Cardiac muscle cell (in vitro differentiated cells and primary cell): ENCODE measurements around the gene GARIN5B. TPM values are rescaled to one million over a fixed set of nuclear protein-coding genes. Genes with fewer than 3 reads are reported as not detected.

Experiments used
- DNase-seq, 2 donors: peaks; one replicate each; pipeline versions ENCODE4 v3.0.0 to v3.0.0-alpha.2; 2010 to 2017; ENCODE audit warnings: low read depth in 1 of 2, low spot score in 1 of 2
- H3K27ac ChIP-seq: fragments of 200-600 bp; sonication (generic); 2 replicates; pipeline ENCODE4 v1.5.1; 2016
- H3K27me3 ChIP-seq: fragments of 200-600 bp; sonication (generic); 2 replicates; pipeline ENCODE4 v1.6.0; 2016; ENCODE audit warnings: control low read depth
- H3K36me3 ChIP-seq: fragments of 200-600 bp; sonication (generic); 2 replicates; pipeline ENCODE4 v1.5.1; 2016; ENCODE audit warnings: control low read depth
- H3K4me1 ChIP-seq: fragments of 200-600 bp; sonication (generic); 2 replicates; pipeline ENCODE4 v1.8.1; 2017; ENCODE audit warnings: low read depth, mild to moderate bottlenecking, mixed run types
- H3K4me3 ChIP-seq: fragments of 200-600 bp; sonication (generic); 2 replicates; pipeline ENCODE4 v1.5.1; 2016; ENCODE audit warnings: mild to moderate bottlenecking
- H3K9me3 ChIP-seq: fragments of 200-600 bp; sonication (generic); 2 replicates; pipeline ENCODE4 v1.5.1; 2017; ENCODE audit warnings: low read depth, mild to moderate bottlenecking, control low read depth
- polyA plus RNA-seq: library from polyadenylated mRNA; unstranded; fragments of >200 nt; fragmentation: Nextera tagmentation; extraction: Ambion mirVana; gene quantifications from 2 replicates; pipeline ENCODE4 v1.2.1, GENCODE V29; 2016
- total RNA-seq: library from RNA; depleted of rRNA; stranded (reverse); fragments of >200 nt; gene quantifications from 2 replicates; pipeline ENCODE4 v1.2.3, GENCODE V29; 2016
- TF ChIP-seq, protein P1 (sequence below): IDR thresholded peaks from 2 replicates; pipeline ENCODE4 v1.5.1; 2012; ENCODE audit warnings: low read depth, mild to moderate bottlenecking, low read length

GARIN5B gene
- total and polyA plus RNA-seq, 2 experiments from 2014 or later = not detected

DNA sequence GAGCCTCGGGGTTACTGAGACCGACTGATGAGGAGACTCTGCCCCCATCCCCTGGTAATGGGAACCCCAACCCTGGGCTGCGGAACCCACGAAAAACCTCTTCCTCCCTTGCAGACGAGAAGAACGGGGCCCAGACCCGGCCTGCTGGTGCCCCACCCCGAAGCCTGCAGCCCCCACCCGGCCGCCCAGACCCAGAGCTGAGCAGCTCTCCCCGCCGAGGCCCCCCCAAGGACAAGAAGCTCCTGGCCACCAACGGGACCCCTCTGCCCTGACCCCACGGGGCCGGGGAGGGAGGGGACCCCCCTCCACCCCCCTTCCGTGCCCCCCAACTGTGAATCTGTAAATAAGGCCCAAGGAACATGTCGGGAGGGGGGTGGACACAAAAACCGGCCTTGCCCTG, 51.3 kb downstream of the GARIN5B start:
- no peaks in the 10 kb centered on the region for H3K4me1 ChIP-seq
- peaks cover 10% of the 10 kb centered on the region for H3K36me3 ChIP-seq
- H3K27ac ChIP-seq = no peak overlapping the region
- TF ChIP-seq, protein P1, sequence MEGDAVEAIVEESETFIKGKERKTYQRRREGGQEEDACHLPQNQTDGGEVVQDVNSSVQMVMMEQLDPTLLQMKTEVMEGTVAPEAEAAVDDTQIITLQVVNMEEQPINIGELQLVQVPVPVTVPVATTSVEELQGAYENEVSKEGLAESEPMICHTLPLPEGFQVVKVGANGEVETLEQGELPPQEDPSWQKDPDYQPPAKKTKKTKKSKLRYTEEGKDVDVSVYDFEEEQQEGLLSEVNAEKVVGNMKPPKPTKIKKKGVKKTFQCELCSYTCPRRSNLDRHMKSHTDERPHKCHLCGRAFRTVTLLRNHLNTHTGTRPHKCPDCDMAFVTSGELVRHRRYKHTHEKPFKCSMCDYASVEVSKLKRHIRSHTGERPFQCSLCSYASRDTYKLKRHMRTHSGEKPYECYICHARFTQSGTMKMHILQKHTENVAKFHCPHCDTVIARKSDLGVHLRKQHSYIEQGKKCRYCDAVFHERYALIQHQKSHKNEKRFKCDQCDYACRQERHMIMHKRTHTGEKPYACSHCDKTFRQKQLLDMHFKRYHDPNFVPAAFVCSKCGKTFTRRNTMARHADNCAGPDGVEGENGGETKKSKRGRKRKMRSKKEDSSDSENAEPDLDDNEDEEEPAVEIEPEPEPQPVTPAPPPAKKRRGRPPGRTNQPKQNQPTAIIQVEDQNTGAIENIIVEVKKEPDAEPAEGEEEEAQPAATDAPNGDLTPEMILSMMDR = no peak
- H3K4me3 ChIP-seq = no peak overlapping the region
- no peaks in the 10 kb centered on the region for H3K9me3 ChIP-seq
- no peak for DNase-seq
- H3K27me3 ChIP-seq = no peaks in the 10 kb centered on the region

DNA sequence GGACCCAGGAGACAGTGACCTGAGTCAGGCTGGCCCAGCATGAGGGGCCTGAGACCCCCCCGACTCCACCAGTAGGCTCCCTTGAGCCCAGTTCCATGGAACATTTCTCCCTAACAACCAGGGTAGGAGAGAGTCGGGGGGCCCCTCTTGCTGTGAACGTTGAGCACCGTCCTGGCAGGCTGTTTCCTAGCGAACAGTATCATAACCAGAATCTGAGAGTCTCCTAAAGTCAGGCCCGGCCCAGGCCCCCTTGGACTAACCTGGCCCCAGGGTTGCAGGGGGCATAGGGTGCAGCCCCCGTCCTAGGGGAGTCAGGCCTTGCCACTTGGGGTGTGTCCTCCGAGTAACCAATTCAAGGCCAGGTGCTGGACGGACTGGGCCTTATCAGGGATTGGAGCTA, 51.7 kb downstream of the GARIN5B start:
- H3K36me3 ChIP-seq = peaks cover 14% of the 10 kb centered on the region

GRCh38 chr19:55310498-55310897, 52.6 kb downstream of the GARIN5B start:
- no peaks in the 10 kb centered on the region for H3K4me1 ChIP-seq
- H3K4me3 ChIP-seq = no peak overlapping the region
- peaks cover 21% of the 10 kb centered on the region for H3K36me3 ChIP-seq
- no peaks in the 10 kb centered on the region for H3K27me3 ChIP-seq
- no peaks in the 10 kb centered on the region for H3K9me3 ChIP-seq
- no peak overlapping the region for H3K27ac ChIP-seq
- DNase-seq = no peak
- TF ChIP-seq, protein P1 = no peak

More for the DNA sequence above, 51.7 kb downstream of the GARIN5B start:
- no peaks in the 10 kb centered on the region for H3K9me3 ChIP-seq
- H3K4me3 ChIP-seq = no peak overlapping the region
- no peaks in the 10 kb centered on the region for H3K27me3 ChIP-seq
- H3K4me1 ChIP-seq = no peaks in the 10 kb centered on the region
- no peak for DNase-seq
- no peak overlapping the region for H3K27ac ChIP-seq
- TF ChIP-seq, protein P1 = no peak

GRCh38 chr19:55309448-55309847, 53.6 kb downstream of the GARIN5B start:
- TF ChIP-seq, protein P1 = no peak
- peaks cover 22% of the 10 kb centered on the region for H3K36me3 ChIP-seq

DNA sequence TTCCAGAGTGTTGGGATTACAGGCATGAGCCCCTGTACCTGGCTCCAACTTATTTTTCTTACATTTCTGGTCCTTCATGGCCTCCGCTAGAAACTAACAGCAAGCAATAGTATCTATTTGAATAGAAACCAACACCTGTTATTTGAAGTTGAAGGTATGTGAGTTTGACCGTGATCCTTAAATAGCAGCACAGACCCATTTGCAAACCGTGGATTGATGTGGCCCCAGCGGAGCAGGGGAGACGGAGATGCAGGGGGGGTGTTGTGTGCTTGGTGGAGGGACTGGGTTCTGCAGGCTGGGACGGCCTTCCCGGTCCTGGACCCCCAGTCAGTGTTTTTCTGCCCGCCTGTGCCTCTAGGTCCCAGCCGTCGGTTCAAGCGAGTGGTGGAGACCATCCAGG, 54.8 kb downstream of the GARIN5B start:
- Histone ChIP-seq H3K27ac (no peak overlapping the region), H3K4me1 (no peaks in the 10 kb centered on the region), H3K9me3 (no peaks in the 10 kb centered on the region), H3K27me3 (no peaks in the 10 kb centered on the region), H3K36me3 (peaks cover 31% of the 10 kb centered on the region), H3K4me3 (no peak overlapping the region)
- DNase-seq = no peak
- TF ChIP-seq, protein P1 = no peak

More at GRCh38 chr19:55309448-55309847, 53.6 kb downstream of the GARIN5B start:
- Histone ChIP-seq H3K9me3 (no peaks in the 10 kb centered on the region), H3K4me3 (no peak overlapping the region), H3K27me3 (no peaks in the 10 kb centered on the region), H3K27ac (no peak overlapping the region), H3K4me1 (no peaks in the 10 kb centered on the region)
- no peak for DNase-seq

DNA sequence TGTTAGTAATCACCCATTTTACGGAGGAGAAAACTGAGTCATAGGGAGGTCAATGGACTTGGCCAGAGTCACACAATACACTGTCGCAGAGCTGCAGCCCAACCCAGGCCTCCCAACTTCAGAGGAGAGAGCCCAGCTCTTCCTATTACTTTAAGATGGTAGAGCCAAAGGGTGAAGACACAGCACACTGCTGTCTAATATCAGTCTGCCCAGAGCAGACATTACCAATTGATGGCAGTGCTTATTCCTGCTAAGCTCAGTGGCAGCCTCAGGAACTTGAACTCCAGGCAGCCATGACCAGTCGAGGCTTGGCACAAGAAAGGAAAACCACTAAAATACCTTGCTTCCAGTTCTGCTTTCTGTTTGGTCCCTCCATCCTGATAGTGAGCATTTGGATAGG, 56.3 kb downstream of the GARIN5B start:
- Histone ChIP-seq H3K27ac (no peak overlapping the region), H3K36me3 (peaks cover 37% of the 10 kb centered on the region), H3K9me3 (no peaks in the 10 kb centered on the region), H3K27me3 (no peaks in the 10 kb centered on the region), H3K4me1 (no peaks in the 10 kb centered on the region), H3K4me3 (no peak overlapping the region)
- TF ChIP-seq, protein P1 = no peak
- DNase-seq = no peak
